Measurements from ENCODE around the gene ZNF213.

ZNF213 gene, protein sequence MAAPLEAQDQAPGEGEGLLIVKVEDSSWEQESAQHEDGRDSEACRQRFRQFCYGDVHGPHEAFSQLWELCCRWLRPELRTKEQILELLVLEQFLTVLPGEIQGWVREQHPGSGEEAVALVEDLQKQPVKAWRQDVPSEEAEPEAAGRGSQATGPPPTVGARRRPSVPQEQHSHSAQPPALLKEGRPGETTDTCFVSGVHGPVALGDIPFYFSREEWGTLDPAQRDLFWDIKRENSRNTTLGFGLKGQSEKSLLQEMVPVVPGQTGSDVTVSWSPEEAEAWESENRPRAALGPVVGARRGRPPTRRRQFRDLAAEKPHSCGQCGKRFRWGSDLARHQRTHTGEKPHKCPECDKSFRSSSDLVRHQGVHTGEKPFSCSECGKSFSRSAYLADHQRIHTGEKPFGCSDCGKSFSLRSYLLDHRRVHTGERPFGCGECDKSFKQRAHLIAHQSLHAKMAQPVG

DNA sequence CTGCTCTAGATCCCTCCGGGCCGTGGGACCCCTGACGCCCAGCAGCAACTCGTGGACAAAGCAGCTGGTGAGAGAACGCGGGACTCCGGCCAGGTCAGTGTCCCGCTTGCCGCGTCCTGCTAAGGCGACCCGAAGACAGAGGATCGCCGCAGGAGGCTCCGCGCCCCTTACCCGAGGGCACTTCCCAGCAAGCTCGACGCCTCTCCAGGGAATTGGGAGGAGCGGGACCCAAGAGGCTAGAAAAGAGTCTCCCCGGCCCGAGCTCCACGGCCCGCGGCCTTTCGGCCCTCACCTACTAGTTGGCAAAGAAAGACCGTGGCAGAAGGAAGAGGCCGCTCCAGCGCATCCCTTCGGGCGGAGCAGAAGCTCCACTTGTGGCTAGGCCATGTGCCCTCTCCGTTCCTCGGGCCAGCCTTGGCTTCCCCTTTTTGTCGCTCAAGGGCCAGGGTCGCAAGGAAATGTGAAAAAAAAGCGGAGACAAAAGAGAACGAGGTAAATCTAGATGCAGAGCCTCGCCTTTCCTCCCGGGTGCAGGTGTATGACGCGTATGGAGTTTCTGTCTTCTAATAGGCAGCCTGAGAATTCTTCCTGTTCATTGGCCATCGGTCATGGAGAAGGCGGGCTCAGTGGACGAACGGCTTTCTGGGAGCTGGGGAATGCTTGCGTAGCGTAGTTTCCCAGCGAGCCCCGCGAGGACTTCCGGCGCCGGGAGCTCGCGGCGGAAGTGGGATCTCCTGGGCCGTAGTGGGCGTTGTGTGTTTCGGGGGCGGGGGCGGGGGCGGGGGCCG, at the start of gene ZNF213:
Gene ZNF213 (plus strand): TSS at position 692 of the 788 bp plus-strand sequence. CDS start 2,252 bp downstream, outside the sequence.
- H3K36me3 ChIP-seq (ENCODE audit: control insufficient read depth in 1 of 2, insufficient read depth in 2 of 2, low read length in 2 of 2): peaks cover 13 to 28% of the 10 kb centered on the region in 2 donors

DNA sequence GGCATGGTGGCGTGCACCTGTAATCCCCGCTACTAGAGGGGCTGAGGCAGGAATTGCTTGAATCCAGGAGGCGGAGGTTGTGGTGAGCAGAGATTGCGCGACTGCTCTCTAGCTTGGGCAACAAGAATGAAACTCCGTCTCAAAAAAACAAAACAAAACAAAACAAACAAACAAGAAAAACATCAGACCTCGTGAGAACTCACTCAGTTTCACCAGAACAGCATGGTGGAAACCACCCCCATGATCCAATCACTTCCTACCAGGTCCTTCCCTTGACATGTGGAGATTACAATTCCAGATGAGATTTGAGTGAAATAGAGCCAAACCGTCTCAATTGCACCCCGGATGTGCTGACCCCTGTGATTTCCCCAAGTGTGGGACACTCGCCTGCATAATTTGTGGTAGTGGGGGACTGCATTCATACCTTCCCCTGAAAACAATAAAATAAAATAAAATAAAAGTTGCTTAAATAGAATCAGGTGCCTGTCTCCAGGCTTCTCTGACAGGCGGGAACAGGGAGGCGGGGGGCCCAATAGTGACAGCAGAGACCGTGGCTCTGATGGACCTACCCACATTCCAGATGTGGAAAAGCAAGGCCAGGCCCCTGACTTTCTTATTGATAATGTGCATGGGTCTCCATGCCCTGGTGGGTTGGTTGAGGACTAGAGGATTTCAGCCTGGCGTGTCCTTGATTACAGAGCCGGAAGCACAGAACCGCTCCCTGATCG, 48.8 kb upstream of the ZNF213 start:
- peaks cover 13 to 17% of the 10 kb centered on the region in 2 donors for H3K4me1 ChIP-seq (ENCODE audit: control insufficient read depth in 1 of 2, insufficient read depth in 2 of 2, low read length in 2 of 2)
- no peak overlapping the region for H3K27ac ChIP-seq (ENCODE audit: low read depth, low read length)
- H3K9ac ChIP-seq (ENCODE audit: low read depth in 1 of 2, low read length in 2 of 2): peak overlapping the region in 1 of 2 donors; percentile 45
- no peaks in the 10 kb centered on the region for H3K9me3 ChIP-seq (ENCODE audit: control insufficient read depth in 1 of 2, low read length in 2 of 2)
- H3K4me3 ChIP-seq (ENCODE audit: low read depth in 1 of 2, low read length in 2 of 2): peak overlapping the region; percentile 50 to 57
- no peaks in the 10 kb centered on the region for H3K27me3 ChIP-seq (ENCODE audit: control insufficient read depth in 1 of 2, insufficient read depth in 2 of 2, low read length in 2 of 2)
- H3K36me3 ChIP-seq (ENCODE audit: control insufficient read depth in 1 of 2, insufficient read depth in 2 of 2, low read length in 2 of 2): no peaks in the 10 kb centered on the region

More for the DNA sequence above, at the start of gene ZNF213:
- peak within 1 kb of the TSS; percentile 98 to 99 for H3K4me3 ChIP-seq (ENCODE audit: low read depth in 1 of 2, low read length in 2 of 2)
- peak within 1 kb of the TSS; percentile 95 for H3K27ac ChIP-seq (ENCODE audit: low read depth, low read length)
- no peaks in the 10 kb centered on the region for H3K27me3 ChIP-seq (ENCODE audit: control insufficient read depth in 1 of 2, insufficient read depth in 2 of 2, low read length in 2 of 2)
- H3K4me1 ChIP-seq (ENCODE audit: control insufficient read depth in 1 of 2, insufficient read depth in 2 of 2, low read length in 2 of 2): peaks cover 19 to 21% of the 10 kb centered on the region in 2 donors
- no peaks in the 10 kb centered on the region for H3K9me3 ChIP-seq (ENCODE audit: control insufficient read depth in 1 of 2, low read length in 2 of 2)
- peak within 1 kb of the TSS; percentile 97 to 99 for H3K9ac ChIP-seq (ENCODE audit: low read depth in 1 of 2, low read length in 2 of 2)

DNA sequence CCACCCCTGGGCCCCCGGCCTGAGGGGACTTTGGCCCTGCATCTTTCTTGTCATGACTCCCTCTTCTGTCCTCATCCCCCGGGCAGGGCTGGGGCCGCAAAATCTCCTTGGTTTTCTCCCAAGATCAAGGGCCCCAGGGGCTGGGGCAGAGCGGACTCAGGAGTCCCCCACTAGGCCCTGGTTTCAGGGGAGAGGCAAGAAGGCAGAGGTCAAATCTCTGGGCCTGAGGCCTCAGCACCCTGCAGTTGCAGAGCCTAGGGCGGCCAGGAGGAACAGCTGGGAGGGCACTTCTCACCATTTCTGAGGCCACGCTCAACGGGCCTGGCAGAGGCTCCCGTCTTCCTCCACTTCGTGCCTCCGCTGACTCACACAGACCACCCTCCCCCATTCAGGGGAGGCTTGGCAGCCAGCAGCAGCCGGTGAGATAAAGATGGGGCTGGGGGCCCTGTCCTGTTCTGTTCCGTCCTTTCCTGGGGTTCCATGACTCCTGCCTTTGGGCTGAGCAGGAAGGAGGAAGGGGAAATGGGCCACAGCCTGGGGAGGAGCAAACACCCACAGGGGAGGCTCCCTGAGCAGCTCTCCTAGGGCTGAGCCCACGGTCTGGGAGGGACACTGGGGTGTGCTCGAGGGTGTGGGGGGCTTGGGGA, 48.1 kb upstream of the ZNF213 start:
- H3K27ac ChIP-seq (ENCODE audit: low read depth, low read length): no peak overlapping the region
- peaks cover 13 to 17% of the 10 kb centered on the region in 2 donors for H3K4me1 ChIP-seq (ENCODE audit: control insufficient read depth in 1 of 2, insufficient read depth in 2 of 2, low read length in 2 of 2)
- H3K27me3 ChIP-seq (ENCODE audit: control insufficient read depth in 1 of 2, insufficient read depth in 2 of 2, low read length in 2 of 2): no peaks in the 10 kb centered on the region
- no peaks in the 10 kb centered on the region for H3K36me3 ChIP-seq (ENCODE audit: control insufficient read depth in 1 of 2, insufficient read depth in 2 of 2, low read length in 2 of 2)
- peak overlapping the region; percentile 38 to 45 for H3K9ac ChIP-seq (ENCODE audit: low read depth in 1 of 2, low read length in 2 of 2)
- peak overlapping the region; percentile 50 to 57 for H3K4me3 ChIP-seq (ENCODE audit: low read depth in 1 of 2, low read length in 2 of 2)
- H3K9me3 ChIP-seq (ENCODE audit: control insufficient read depth in 1 of 2, low read length in 2 of 2): no peaks in the 10 kb centered on the region

DNA sequence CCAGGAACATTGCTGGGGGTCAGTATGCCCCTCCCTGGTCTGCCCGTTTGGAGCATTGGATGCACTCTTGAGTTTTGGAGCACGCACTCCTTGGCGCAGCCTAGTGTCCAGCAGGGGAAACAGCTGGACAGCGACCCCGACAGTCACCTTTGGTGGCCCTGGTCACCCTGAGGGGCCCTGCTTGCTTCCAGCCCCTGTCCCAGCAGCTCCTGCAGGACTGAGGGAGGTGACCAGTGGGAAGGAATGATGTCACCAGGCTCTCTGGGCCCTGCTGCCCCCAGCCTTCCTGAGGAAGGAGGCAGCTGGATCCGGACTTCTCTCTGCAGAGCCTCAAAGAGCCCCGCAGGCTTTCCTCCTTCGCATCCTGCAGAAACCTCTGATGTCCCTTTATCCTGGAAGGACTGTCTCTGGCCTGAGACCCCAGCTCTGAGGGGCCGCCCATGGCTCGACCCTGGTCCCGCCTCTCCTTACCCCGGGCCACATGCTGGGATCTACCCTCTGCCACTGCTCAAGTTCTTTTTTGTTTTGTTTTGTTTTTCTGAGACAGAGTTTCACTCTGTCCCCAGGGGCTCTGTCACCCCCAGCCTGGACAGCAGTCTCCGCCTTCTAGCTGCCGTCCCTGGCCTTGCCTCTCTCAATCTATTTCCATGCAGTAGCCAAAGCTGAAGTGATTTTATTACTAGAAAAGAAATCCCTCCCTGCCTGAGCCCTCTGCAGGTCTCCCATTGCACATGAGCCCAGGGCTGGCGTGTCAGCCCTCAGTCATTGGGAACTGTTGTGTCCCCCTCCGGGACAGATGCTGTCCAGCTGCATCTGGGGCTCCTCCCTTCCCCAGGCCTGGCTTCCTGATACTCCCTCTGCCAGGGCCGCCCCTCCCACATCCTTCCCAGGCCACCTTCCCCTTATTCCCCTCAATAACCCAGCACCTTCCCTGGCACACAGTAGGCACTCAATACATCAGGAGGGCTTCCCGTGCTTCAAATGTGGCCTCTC, 47.3 kb upstream of the ZNF213 start:
- Histone ChIP-seq H3K4me1 (ENCODE audit: control insufficient read depth in 1 of 2, insufficient read depth in 2 of 2, low read length in 2 of 2) (peaks cover 13 to 17% of the 10 kb centered on the region in 2 donors), H3K9ac (ENCODE audit: low read depth in 1 of 2, low read length in 2 of 2) (peak overlapping the region in 1 of 2 donors; percentile 45), H3K36me3 (ENCODE audit: control insufficient read depth in 1 of 2, insufficient read depth in 2 of 2, low read length in 2 of 2) (no peaks in the 10 kb centered on the region), H3K4me3 (ENCODE audit: low read depth in 1 of 2, low read length in 2 of 2) (peak overlapping the region in 1 of 2 donors; percentile 57), H3K27me3 (ENCODE audit: control insufficient read depth in 1 of 2, insufficient read depth in 2 of 2, low read length in 2 of 2) (no peaks in the 10 kb centered on the region), H3K27ac (ENCODE audit: low read depth, low read length) (no peak overlapping the region), H3K9me3 (ENCODE audit: control insufficient read depth in 1 of 2, low read length in 2 of 2) (no peaks in the 10 kb centered on the region)

DNA sequence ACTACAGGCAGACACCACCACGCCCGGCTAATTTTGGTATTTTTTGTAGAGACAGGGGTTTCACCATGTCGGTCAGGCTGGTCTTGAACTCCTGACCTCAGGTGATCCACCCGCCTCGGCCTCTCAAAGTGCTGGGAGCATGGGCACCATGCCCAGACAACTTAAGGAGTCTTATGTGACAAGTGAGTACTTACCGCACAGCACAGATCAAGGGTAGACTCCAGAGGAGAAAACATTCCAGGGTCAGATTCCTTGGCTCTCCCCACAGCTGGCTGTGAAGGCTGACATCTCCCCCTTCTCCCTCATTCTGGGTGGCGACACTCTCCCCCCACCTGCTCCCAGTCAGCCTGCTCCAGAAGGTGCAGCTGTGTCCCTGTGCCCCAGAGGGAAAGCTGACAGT, 46.4 kb upstream of the ZNF213 start:
- no peak overlapping the region for H3K9ac ChIP-seq (ENCODE audit: low read depth in 1 of 2, low read length in 2 of 2)
- H3K4me1 ChIP-seq (ENCODE audit: control insufficient read depth in 1 of 2, insufficient read depth in 2 of 2, low read length in 2 of 2): peaks cover 13 to 17% of the 10 kb centered on the region in 2 donors
- no peaks in the 10 kb centered on the region for H3K27me3 ChIP-seq (ENCODE audit: control insufficient read depth in 1 of 2, insufficient read depth in 2 of 2, low read length in 2 of 2)
- H3K27ac ChIP-seq (ENCODE audit: low read depth, low read length): no peak overlapping the region
- H3K9me3 ChIP-seq (ENCODE audit: control insufficient read depth in 1 of 2, low read length in 2 of 2): no peaks in the 10 kb centered on the region
- no peak overlapping the region for H3K4me3 ChIP-seq (ENCODE audit: low read depth in 1 of 2, low read length in 2 of 2)
- H3K36me3 ChIP-seq (ENCODE audit: control insufficient read depth in 1 of 2, insufficient read depth in 2 of 2, low read length in 2 of 2): no peaks in the 10 kb centered on the region

DNA sequence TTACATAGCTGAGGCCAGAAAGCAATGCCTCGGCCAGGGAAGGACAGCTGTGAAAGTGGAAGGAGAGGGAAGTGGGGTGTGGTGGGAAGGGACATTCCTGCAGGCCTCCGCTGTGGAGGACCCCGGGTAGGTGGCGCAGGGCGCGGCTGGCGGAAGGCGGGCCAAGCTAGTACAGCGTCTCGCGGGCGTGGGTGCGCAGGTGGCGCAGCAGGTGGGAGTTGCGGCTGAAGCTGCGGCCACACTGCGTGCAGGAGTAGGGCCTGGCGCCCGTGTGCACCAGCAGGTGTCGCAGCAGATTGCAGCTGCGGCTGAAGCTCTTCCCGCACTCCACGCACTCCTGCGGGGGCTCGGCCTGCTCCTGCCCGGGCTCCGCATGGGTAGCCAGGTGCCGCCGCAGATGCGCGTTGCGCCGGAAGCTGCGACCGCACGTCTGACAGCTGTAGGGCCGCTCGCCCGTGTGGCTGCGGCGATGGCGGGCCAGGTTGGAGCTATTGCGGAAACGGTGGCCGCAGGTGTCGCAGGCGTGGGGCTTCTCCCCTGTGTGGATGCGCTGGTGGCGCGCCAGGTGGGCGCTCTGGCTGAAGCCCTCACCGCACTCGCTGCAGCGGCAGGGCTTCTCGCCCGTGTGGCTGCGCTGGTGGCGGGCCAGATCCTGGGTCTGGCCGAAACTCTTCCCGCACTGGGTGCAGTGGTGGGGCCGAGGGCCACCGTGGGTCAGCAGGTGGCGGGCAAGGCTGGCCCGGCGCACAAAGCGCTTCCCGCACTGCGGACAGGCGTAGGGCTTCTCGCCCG, 45.7 kb upstream of the ZNF213 start:
- Histone ChIP-seq H3K27ac (ENCODE audit: low read depth, low read length) (no peak overlapping the region), H3K4me3 (ENCODE audit: low read depth in 1 of 2, low read length in 2 of 2) (no peak overlapping the region), H3K36me3 (ENCODE audit: control insufficient read depth in 1 of 2, insufficient read depth in 2 of 2, low read length in 2 of 2) (no peaks in the 10 kb centered on the region), H3K9me3 (ENCODE audit: control insufficient read depth in 1 of 2, low read length in 2 of 2) (no peaks in the 10 kb centered on the region), H3K27me3 (ENCODE audit: control insufficient read depth in 1 of 2, insufficient read depth in 2 of 2, low read length in 2 of 2) (no peaks in the 10 kb centered on the region), H3K9ac (ENCODE audit: low read depth in 1 of 2, low read length in 2 of 2) (no peak overlapping the region), H3K4me1 (ENCODE audit: control insufficient read depth in 1 of 2, insufficient read depth in 2 of 2, low read length in 2 of 2) (peaks cover 13 to 17% of the 10 kb centered on the region in 2 donors)

DNA sequence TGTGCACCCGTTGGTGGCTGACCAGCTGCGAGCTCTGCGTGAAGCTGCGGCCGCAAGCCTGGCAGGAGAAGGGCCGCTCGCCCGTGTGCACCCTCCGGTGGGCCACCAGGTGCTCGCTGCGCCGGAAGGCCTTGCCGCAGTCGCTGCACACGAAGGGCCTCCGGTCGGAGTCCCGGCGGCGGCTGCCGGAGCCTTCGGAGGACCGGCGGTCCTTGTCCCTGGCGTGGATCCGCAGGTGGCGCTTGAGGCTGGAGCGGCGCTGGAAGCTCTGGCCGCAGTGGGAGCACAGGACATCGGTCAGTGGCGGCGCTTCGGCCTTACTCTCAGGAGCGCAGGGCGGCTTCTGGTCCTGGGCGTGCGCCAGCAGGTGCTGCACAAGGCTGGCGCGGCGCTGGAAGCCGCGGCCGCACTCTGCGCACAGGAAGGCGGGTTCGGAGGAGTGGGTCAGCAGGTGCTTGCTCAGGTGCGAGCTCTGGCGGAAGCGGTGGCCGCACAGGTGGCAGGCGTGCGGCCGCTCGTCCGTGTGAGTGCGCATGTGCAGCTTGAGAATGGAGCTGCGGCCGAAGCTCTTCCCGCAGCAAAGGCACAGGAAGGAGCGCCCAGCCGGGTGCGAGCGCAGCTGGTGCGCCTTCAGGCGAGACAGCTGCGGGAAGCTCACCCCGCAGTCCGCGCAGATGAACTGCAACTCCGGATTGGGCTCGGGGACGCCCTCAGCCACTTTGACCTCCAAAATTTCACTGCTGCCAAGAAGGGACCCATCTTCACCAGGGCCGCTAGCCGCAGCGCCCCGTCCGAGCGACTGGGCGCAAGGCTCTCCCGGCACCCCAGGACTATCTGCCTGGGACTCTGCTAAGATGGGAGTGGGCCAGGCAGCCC, 44.9 kb upstream of the ZNF213 start:
- H3K27me3 ChIP-seq (ENCODE audit: control insufficient read depth in 1 of 2, insufficient read depth in 2 of 2, low read length in 2 of 2): no peaks in the 10 kb centered on the region
- peaks cover 13 to 17% of the 10 kb centered on the region in 2 donors for H3K4me1 ChIP-seq (ENCODE audit: control insufficient read depth in 1 of 2, insufficient read depth in 2 of 2, low read length in 2 of 2)
- H3K27ac ChIP-seq (ENCODE audit: low read depth, low read length): no peak overlapping the region
- no peaks in the 10 kb centered on the region for H3K36me3 ChIP-seq (ENCODE audit: control insufficient read depth in 1 of 2, insufficient read depth in 2 of 2, low read length in 2 of 2)
- no peak overlapping the region for H3K4me3 ChIP-seq (ENCODE audit: low read depth in 1 of 2, low read length in 2 of 2)
- no peak overlapping the region for H3K9ac ChIP-seq (ENCODE audit: low read depth in 1 of 2, low read length in 2 of 2)
- no peaks in the 10 kb centered on the region for H3K9me3 ChIP-seq (ENCODE audit: control insufficient read depth in 1 of 2, low read length in 2 of 2)

DNA sequence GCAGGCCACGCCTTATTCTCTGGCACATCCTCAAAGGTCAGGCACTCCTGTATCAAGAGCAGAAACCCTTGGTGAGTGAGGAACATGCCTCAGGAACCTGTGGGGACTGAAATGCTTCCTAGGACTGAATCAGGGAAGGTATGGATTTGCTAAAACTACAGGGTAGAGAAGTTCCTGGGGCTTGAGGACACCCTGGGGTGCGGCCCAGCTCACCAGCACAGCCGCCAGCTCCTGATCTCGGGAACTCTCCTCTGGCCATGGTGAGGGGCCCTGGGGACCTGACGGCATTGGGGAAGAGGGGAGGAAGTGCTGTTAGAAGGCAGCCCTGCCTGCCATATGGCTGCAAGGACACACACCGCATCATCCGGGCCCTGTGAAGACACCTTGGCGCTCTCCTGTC, 43.3 kb upstream of the ZNF213 start:
- no peaks in the 10 kb centered on the region for H3K9me3 ChIP-seq (ENCODE audit: control insufficient read depth in 1 of 2, low read length in 2 of 2)
- no peaks in the 10 kb centered on the region for H3K27me3 ChIP-seq (ENCODE audit: control insufficient read depth in 1 of 2, insufficient read depth in 2 of 2, low read length in 2 of 2)
- no peaks in the 10 kb centered on the region for H3K36me3 ChIP-seq (ENCODE audit: control insufficient read depth in 1 of 2, insufficient read depth in 2 of 2, low read length in 2 of 2)
- peaks cover 13 to 16% of the 10 kb centered on the region in 2 donors for H3K4me1 ChIP-seq (ENCODE audit: control insufficient read depth in 1 of 2, insufficient read depth in 2 of 2, low read length in 2 of 2)
- H3K9ac ChIP-seq (ENCODE audit: low read depth in 1 of 2, low read length in 2 of 2): no peak overlapping the region
- no peak overlapping the region for H3K4me3 ChIP-seq (ENCODE audit: low read depth in 1 of 2, low read length in 2 of 2)
- H3K27ac ChIP-seq (ENCODE audit: low read depth, low read length): no peak overlapping the region
